OCI-LY1 (cell line): Measurements from ENCODE around the gene PLA2G15.

Experiments
- H2AFZ ChIP-seq: fragments of 200-600 bp; sonication (generic), shearing (Covaris generic); 2 replicates; pipeline ENCODE4 v1.6.0; 2014; ENCODE audit warnings: antibody characterized with exemption, mild to moderate bottlenecking, low read length
- H3F3A ChIP-seq: fragments of 200-600 bp; sonication (generic), shearing (Covaris generic); 2 replicates; pipeline ENCODE4 v1.6.0; 2014; ENCODE audit warnings: mild to moderate bottlenecking, antibody characterized with exemption, low read length, moderate library complexity; ENCODE audit not compliant: insufficient read depth
- H3K27ac ChIP-seq: fragments of 200-600 bp; sonication (generic); 2 replicates; pipeline ENCODE4 v1.5.1; 2014; ENCODE audit warnings: low read length, mixed run types, mild to moderate bottlenecking, low read depth; ENCODE audit not compliant: poor library complexity, severe bottlenecking
- H3K27me3 ChIP-seq: fragments of 200-600 bp; sonication (generic); 2 replicates; pipeline ENCODE4 v1.6.0; 2014; ENCODE audit warnings: antibody characterized with exemption, mild to moderate bottlenecking, low read length, moderate library complexity; ENCODE audit not compliant: insufficient read depth
- H3K36me3 ChIP-seq: fragments of 200-600 bp; sonication (generic); 2 replicates; pipeline ENCODE4 v1.6.1; 2014; ENCODE audit warnings: mild to moderate bottlenecking, antibody characterized with exemption, low read length, moderate library complexity, mixed read lengths; ENCODE audit not compliant: insufficient read depth
- H3K4me1 ChIP-seq: fragments of 200-600 bp; sonication (generic); 2 replicates; pipeline ENCODE4 v1.5.1; 2014; ENCODE audit warnings: mild to moderate bottlenecking, low read length, moderate library complexity; ENCODE audit not compliant: insufficient read depth, severe bottlenecking
- H3K4me2 ChIP-seq: fragments of 200-600 bp; sonication (generic), shearing (Covaris generic); 2 replicates; pipeline ENCODE4 v1.6.1; 2014; ENCODE audit warnings: low read length
- H3K4me3 ChIP-seq: fragments of 200-600 bp; sonication (generic); 2 replicates; pipeline ENCODE4 v1.5.1; 2014; ENCODE audit warnings: low read length, low read depth, mild to moderate bottlenecking, mixed read lengths; ENCODE audit not compliant: poor library complexity, severe bottlenecking
- H3K79me2 ChIP-seq: fragments of 200-600 bp; shearing (Covaris generic); 2 replicates; pipeline ENCODE4 v1.6.1; 2016; ENCODE audit warnings: mixed run types, low read length, mixed read lengths; ENCODE audit not compliant: insufficient read depth
- H3K9ac ChIP-seq: fragments of 200-600 bp; sonication (generic), shearing (Covaris generic); 2 replicates; pipeline ENCODE4 v1.6.1; 2014; ENCODE audit warnings: mild to moderate bottlenecking, low read length, mixed read lengths
- H3K9me2 ChIP-seq: fragments of 200-600 bp; sonication (generic), shearing (Covaris generic); 2 replicates; pipeline ENCODE4 v1.6.1; 2014; ENCODE audit warnings: low read depth, mild to moderate bottlenecking, low read length, mixed read lengths
- H3K9me3 ChIP-seq: fragments of 200-600 bp; shearing (Covaris generic); 2 replicates; pipeline ENCODE4 v1.6.1; 2014; ENCODE audit warnings: low read length, mixed read lengths
- H4K20me1 ChIP-seq: fragments of 200-600 bp; sonication (generic), shearing (Covaris generic); 2 replicates; pipeline ENCODE4 v1.6.0; 2016; ENCODE audit warnings: mild to moderate bottlenecking, low read length; ENCODE audit not compliant: insufficient read depth
- EZH2 ChIP-seq: fragments of 200-600 bp; sonication (generic), shearing (Covaris generic); IDR thresholded peaks from 2 replicates; pipeline ENCODE4 v1.8.0; 2017; ENCODE audit warnings: borderline replicate concordance, mixed run types, mild to moderate bottlenecking, antibody characterized with exemption, low read length, moderate library complexity, mixed read lengths
- TF ChIP-seq, protein P1 (sequence below): fragments of 200-600 bp; sonication (generic), shearing (Covaris generic); IDR thresholded peaks from 2 replicates; pipeline ENCODE4 v1.5.1; 2017; ENCODE audit warnings: mild to moderate bottlenecking, antibody characterized with exemption, low read length, moderate library complexity, mixed read lengths

PLA2G15 gene

DNA sequence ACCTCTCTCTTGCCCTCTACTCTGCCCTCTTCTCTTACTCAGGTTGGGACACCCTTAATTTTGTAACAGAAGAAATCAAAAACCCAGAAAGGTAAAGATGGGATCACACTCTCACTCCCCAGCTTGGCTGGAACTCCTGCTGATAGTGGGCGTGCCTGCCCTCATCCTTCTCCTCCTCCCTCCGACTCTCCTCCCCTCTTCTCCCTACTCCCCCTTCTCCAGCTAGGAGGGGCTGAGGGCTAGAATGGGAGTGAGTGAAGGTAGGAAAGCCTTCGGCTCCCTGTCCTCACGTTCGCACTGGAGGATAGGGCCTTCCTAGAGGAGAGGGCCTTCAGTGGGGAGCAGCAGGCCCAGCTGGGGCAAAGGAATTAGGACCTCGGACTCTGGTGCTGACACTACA lies 45.3 kb downstream of the PLA2G15 start:
- Histone ChIP-seq H3K36me3 (peaks cover 82% of the 10 kb centered on the region), H3K4me3 (no peak overlapping the region), H3K79me2 (peaks cover 5% of the 10 kb centered on the region; the same call in 1 of the 2 replicates), H4K20me1 (no peaks in the 10 kb centered on the region), H2AFZ (no peak overlapping the region), H3K9me2 (no peaks in the 10 kb centered on the region), H3K4me1 (peaks cover 37% of the 10 kb centered on the region), H3K27me3 (no peaks in the 10 kb centered on the region), H3K9ac (no peak overlapping the region), H3F3A (no peaks in the 10 kb centered on the region), H3K9me3 (no peaks in the 10 kb centered on the region), H3K27ac (peak overlapping the region; percentile 34), H3K4me2 (no peak overlapping the region)
- TF ChIP-seq, protein P1, sequence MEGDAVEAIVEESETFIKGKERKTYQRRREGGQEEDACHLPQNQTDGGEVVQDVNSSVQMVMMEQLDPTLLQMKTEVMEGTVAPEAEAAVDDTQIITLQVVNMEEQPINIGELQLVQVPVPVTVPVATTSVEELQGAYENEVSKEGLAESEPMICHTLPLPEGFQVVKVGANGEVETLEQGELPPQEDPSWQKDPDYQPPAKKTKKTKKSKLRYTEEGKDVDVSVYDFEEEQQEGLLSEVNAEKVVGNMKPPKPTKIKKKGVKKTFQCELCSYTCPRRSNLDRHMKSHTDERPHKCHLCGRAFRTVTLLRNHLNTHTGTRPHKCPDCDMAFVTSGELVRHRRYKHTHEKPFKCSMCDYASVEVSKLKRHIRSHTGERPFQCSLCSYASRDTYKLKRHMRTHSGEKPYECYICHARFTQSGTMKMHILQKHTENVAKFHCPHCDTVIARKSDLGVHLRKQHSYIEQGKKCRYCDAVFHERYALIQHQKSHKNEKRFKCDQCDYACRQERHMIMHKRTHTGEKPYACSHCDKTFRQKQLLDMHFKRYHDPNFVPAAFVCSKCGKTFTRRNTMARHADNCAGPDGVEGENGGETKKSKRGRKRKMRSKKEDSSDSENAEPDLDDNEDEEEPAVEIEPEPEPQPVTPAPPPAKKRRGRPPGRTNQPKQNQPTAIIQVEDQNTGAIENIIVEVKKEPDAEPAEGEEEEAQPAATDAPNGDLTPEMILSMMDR: no peak
- TF ChIP-seq EZH2: no peak

DNA sequence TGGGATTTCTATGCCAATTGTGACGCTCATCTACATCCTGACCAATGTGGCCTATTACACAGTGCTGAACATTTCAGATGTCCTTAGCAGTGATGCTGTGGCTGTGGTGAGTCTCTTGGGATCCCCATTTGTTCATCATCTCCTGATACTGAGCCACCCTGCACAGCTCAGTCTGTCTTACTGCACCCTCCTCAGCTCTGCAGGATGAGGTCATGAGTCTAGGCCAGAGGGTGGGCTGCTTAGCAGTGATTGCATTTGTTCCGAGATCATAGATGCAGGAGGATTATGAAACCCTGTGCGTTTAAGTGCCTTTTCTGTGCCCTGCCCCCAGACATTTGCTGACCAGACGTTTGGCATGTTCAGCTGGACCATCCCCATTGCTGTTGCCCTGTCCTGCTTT lies 46.1 kb downstream of the PLA2G15 start:
- Histone ChIP-seq H3K4me1 (peaks cover 29% of the 10 kb centered on the region), H4K20me1 (no peaks in the 10 kb centered on the region), H3K36me3 (peaks cover 90% of the 10 kb centered on the region), H2AFZ (no peak overlapping the region), H3K9me3 (no peaks in the 10 kb centered on the region), H3K4me2 (no peak overlapping the region), H3K9ac (no peak overlapping the region), H3K9me2 (no peaks in the 10 kb centered on the region), H3K27ac (no peak overlapping the region), H3K4me3 (no peak overlapping the region), H3K79me2 (peaks cover 5% of the 10 kb centered on the region; the same call in 1 of the 2 replicates), H3F3A (no peaks in the 10 kb centered on the region), H3K27me3 (no peaks in the 10 kb centered on the region)
- TF ChIP-seq, protein P1: no peak
- TF ChIP-seq EZH2: no peak

DNA sequence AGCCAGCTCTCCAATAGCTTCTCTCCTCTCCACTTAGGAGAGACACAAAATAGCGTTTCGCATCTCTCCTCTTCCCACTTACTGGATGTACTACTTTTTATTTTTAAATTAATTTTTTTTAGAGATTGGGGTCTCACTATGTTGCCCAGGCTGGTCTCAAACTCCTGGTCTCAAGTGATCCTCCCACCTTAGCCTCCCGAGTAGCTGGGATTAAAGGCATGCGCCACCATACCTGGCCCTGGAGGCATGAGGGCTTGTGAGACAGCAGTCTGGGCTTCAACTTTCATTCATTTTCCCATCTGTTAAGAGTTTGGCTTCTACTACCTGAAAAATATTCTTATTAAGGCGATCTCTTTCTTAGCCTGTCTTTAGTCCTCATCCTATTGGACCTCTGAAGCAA lies 47.3 kb downstream of the PLA2G15 start:
- Histone ChIP-seq H3F3A (no peaks in the 10 kb centered on the region), H3K4me1 (peaks cover 17% of the 10 kb centered on the region), H4K20me1 (no peaks in the 10 kb centered on the region), H3K27me3 (no peaks in the 10 kb centered on the region), H3K27ac (no peak overlapping the region), H3K9me2 (no peaks in the 10 kb centered on the region), H3K4me3 (no peak overlapping the region), H3K9me3 (no peaks in the 10 kb centered on the region), H3K4me2 (no peak overlapping the region), H3K9ac (no peak overlapping the region), H2AFZ (no peak overlapping the region), H3K79me2 (no peaks in the 10 kb centered on the region), H3K36me3 (peaks cover 92% of the 10 kb centered on the region)
- TF ChIP-seq EZH2: no peak
- TF ChIP-seq, protein P1: no peak
